Epithelial cell of umbilical artery (primary cell): ENCODE data around the gene CLDN7. TPM values are rescaled to one million over a fixed set of nuclear protein-coding genes. Genes with fewer than 3 reads are reported as not detected.

Source experiments
- total RNA-seq: library from RNA; depleted of rRNA; stranded (reverse); fragments of >200 nt; gene quantifications from 2 replicates; pipeline ENCODE4 v1.2.3, GENCODE V29; 2014

Gene CLDN7
- total RNA-seq = 12.9 and 15.6 TPM in 2 replicates

GRCh38 chr17:7262192-7262934, at the start of gene CLDN7:
Gene CLDN7, minus strand, starts transcription at chr17:7262478. Its CDS starts 435 bp downstream, at chr17:7262043.

GRCh38 chr17:7306911-7307685, 44.8 kb upstream of the CLDN7 start, which contains the start of gene EIF5A:
Gene EIF5A, plus strand, starts transcription at chr17:7307628. Its CDS starts 2,008 bp downstream, at chr17:7309636.

GRCh38 chr17:7294614-7295153, 32.4 kb upstream of the CLDN7 start, which contains the start of gene YBX2:
Gene YBX2, minus strand, starts transcription at chr17:7294639. Its CDS starts 139 bp downstream, at chr17:7294500.

GRCh38 chr17:7281074-7281952, 19.0 kb upstream of the CLDN7 start, which contains the start of gene SLC2A4:
Gene SLC2A4, plus strand, starts transcription at chr17:7281718. Its CDS starts 217 bp downstream, at chr17:7281935.

GRCh38 chr17:7252176-7253043, 9.9 kb downstream of the CLDN7 start, which contains the start of gene ELP5:
Gene ELP5, plus strand, starts transcription at chr17:7252215. Its CDS starts 336 bp downstream, at chr17:7252551.

GRCh38 chr17:7251661-7252175, 10.6 kb downstream of the CLDN7 start, which contains the start of gene CTDNEP1:
Gene CTDNEP1, minus strand, starts transcription at chr17:7251734. Its CDS starts 438 bp downstream, at chr17:7251296.

GRCh38 chr17:7241783-7242716, 20.2 kb downstream of the CLDN7 start, which contains the start of gene GABARAP:
Gene GABARAP, minus strand, starts transcription at chr17:7242449. Its CDS starts 119 bp downstream, at chr17:7242330.

GRCh38 chr17:7239091-7240027, 22.9 kb downstream of the CLDN7 start, which contains the start of gene PHF23:
Gene PHF23, minus strand, starts transcription at chr17:7239457. Its CDS starts 178 bp downstream, at chr17:7239279.

GRCh38 chr17:7234083-7234951, 28.0 kb downstream of the CLDN7 start, which contains the start of gene DVL2:
Gene DVL2, minus strand, starts transcription at chr17:7234517. Its CDS starts 255 bp downstream, at chr17:7234262.

GRCh38 chr17:7219812-7220592, 42.3 kb downstream of the CLDN7 start, which contains the start of the genes ACADVL and DLG4:
Gene ACADVL, plus strand, starts transcription at chr17:7219938. Its CDS starts 47 bp downstream, at chr17:7219985.
Gene DLG4, minus strand, starts transcription at chr17:7219836.

Other genes with a start within 250 kb of the CLDN7 start
- gene RNASEK, start 249.9 kb downstream of the CLDN7 start, total RNA-seq = 13.0 and 49.7 TPM in 2 replicates
- 107 and 156 TPM in 2 replicates for gene BCL6B, start 239.4 kb downstream of the CLDN7 start, total RNA-seq
- 0.97 and 1.8 TPM in 2 replicates for gene SLC16A13, start 226.5 kb downstream of the CLDN7 start, total RNA-seq
- gene SLC16A11, start 218.4 kb downstream of the CLDN7 start, total RNA-seq = 0.32 and 0.46 TPM in 2 replicates
- gene CLEC10A, start 182.2 kb downstream of the CLDN7 start, total RNA-seq = 0.15 TPM in 1 of 2 replicates, not detected in the other
- not detected in 2 replicates for gene ASGR2, start 147.7 kb downstream of the CLDN7 start, total RNA-seq
- gene ASGR1, start 83.1 kb downstream of the CLDN7 start, total RNA-seq = 5.5 and 9.1 TPM in 2 replicates
- gene DLG4, start 42.6 kb downstream of the CLDN7 start, total RNA-seq = 7.8 and 10.4 TPM in 2 replicates
- 164 and 179 TPM in 2 replicates for gene ACADVL, start 42.5 kb downstream of the CLDN7 start, total RNA-seq
- gene DVL2, start 28.0 kb downstream of the CLDN7 start, total RNA-seq = 36.1 and 40.6 TPM in 2 replicates
- gene PHF23, start 23.0 kb downstream of the CLDN7 start, total RNA-seq = 39.7 and 43.9 TPM in 2 replicates
- 52.1 and 157 TPM in 2 replicates for gene GABARAP, start 20.0 kb downstream of the CLDN7 start, total RNA-seq
- 14.1 and 19.5 TPM in 2 replicates for gene CTDNEP1, start 10.7 kb downstream of the CLDN7 start, total RNA-seq
- 48.8 and 52.3 TPM in 2 replicates for gene ELP5, start 10.3 kb downstream of the CLDN7 start, total RNA-seq
- gene SLC2A4, start 19.2 kb upstream of the CLDN7 start, total RNA-seq = under 0.01 and 0.30 TPM in 2 replicates
- 0.15 TPM in 1 of 2 replicates, not detected in the other for gene YBX2, start 32.2 kb upstream of the CLDN7 start, total RNA-seq
- gene EIF5A, start 45.1 kb upstream of the CLDN7 start, total RNA-seq = 761 and 967 TPM in 2 replicates
- 34.8 and 60.0 TPM in 2 replicates for gene GPS2, start 52.9 kb upstream of the CLDN7 start, total RNA-seq
- gene NEURL4, start 66.9 kb upstream of the CLDN7 start, total RNA-seq = 12.0 and 17.9 TPM in 2 replicates
- not detected in 2 replicates for gene ACAP1, start 74.1 kb upstream of the CLDN7 start, total RNA-seq
- 1.9 and 2.9 TPM in 2 replicates for gene KCTD11, start 89.7 kb upstream of the CLDN7 start, total RNA-seq
- gene TMEM95, start 92.7 kb upstream of the CLDN7 start, total RNA-seq = not detected in 2 replicates
- gene TNK1, start 118.6 kb upstream of the CLDN7 start, total RNA-seq = 0.91 TPM in 1 of 2 replicates, not detected in the other
- 8.4 and 15.3 TPM in 2 replicates for gene PLSCR3, start 132.0 kb upstream of the CLDN7 start, total RNA-seq
- gene TMEM256, start 141.6 kb upstream of the CLDN7 start, total RNA-seq = 71.3 and 188 TPM in 2 replicates
- 2.1 and 2.6 TPM in 2 replicates for gene NLGN2, start 145.4 kb upstream of the CLDN7 start, total RNA-seq
- gene SPEM1, start 157.8 kb upstream of the CLDN7 start, total RNA-seq = not detected in 2 replicates
- not detected in 2 replicates for gene SPEM2, start 163.1 kb upstream of the CLDN7 start, total RNA-seq
- gene SPEM3, start 166.4 kb upstream of the CLDN7 start, total RNA-seq = not detected in 2 replicates
- gene TMEM102, start 173.0 kb upstream of the CLDN7 start, total RNA-seq = 5.6 and 7.5 TPM in 2 replicates
- gene FGF11, start 177.0 kb upstream of the CLDN7 start, total RNA-seq = 0.15 and 0.32 TPM in 2 replicates
- gene CHRNB1, start 182.6 kb upstream of the CLDN7 start, total RNA-seq = 4.5 and 6.5 TPM in 2 replicates
- 6.7 and 7.1 TPM in 2 replicates for gene ZBTB4, start 217.2 kb upstream of the CLDN7 start, total RNA-seq
- gene SLC35G6, start 219.0 kb upstream of the CLDN7 start, total RNA-seq = not detected in 2 replicates
- gene POLR2A, start 221.9 kb upstream of the CLDN7 start, total RNA-seq = 54.1 and 66.9 TPM in 2 replicates